ENCODE results near the gene VAMP5. TPM values are rescaled to one million over a fixed set of nuclear protein-coding genes. Genes with fewer than 3 reads are reported as not detected.
A peak's percentile ranks its signal among the peaks of the same experiment; 100 is the strongest.
"Not testable (repeated sequence)": the region's sequence is repeated elsewhere in the genome, so short reads cannot be mapped to it uniquely, and the experiment has no call there.

The VAMP5 gene
- total and polyA plus RNA-seq, 10 donors, result 58.5 to 129 (median 72.1) TPM

GRCh38 chr2:85591563-85591962 lies 7.3 kb downstream of the VAMP5 start:
- H3K36me3 ChIP-seq, result peaks cover 0 to 13% (median 0%) of the 10 kb centered on the region in 6 donors
- peak in 2 of 3 donors; percentile 29 to 32 for TF ChIP-seq POLR2AphosphoS5 (IDR thresholded peaks at IDR 0.05)
- no peak for TF ChIP-seq POLR2A (IDR thresholded peaks at IDR 0.05)
- intact Hi-C loops (cut with DNase I; ENCODE audit: low total_unique reads), result no loop called here
- no peak overlapping the region for H3K4me3 ChIP-seq
- H3K4me1 ChIP-seq, result peaks cover 36 to 95% (median 69%) of the 10 kb centered on the region in 6 donors
- DNase-seq, result no peak
- no peaks in the 10 kb centered on the region for H3K9me3 ChIP-seq
- H3K27ac ChIP-seq, result peak overlapping the region in 4 of 8 donors; percentile 57 to 93 (median 92)
- no peaks in the 10 kb centered on the region for H3K27me3 ChIP-seq (replicated peaks in 1 of 7)
- 80 to 90% (median 87%) methylated on average over 11 to 12 of the region's 12 CpGs for WGBS, 5 donors

- DNase-seq; intact Hi-C loops (cut with DNase I; ENCODE audit: low total_unique reads); H3K4me3 ChIP-seq; H3K27me3 ChIP-seq (replicated peaks in 1 of 7); H3K9me3 ChIP-seq: not testable (repeated sequence)
- Histone ChIP-seq H3K27ac (peak overlapping the region in 1 of 8 donors; percentile 92), H3K4me1 (peaks cover 42 to 95% (median 69%) of the 10 kb centered on the region in 6 donors), H3K36me3 (peaks cover 0 to 21% (median 6%) of the 10 kb centered on the region in 6 donors)
- 92 to 97% (median 93%) methylated on average over 9 of the region's 9 CpGs for WGBS, 5 donors
These were observed 8.1 kb downstream of the VAMP5 start for GRCh38 chr2:85592299-85592698.

- Histone ChIP-seq H3K36me3 (peaks cover 0 to 28% (median 11%) of the 10 kb centered on the region in 6 donors), H3K27ac (no peak overlapping the region), H3K9me3 (no peaks in the 10 kb centered on the region), H3K4me3 (no peak overlapping the region), H3K27me3 (replicated peaks in 1 of 7) (no peaks in the 10 kb centered on the region), H3K4me1 (peaks cover 39 to 95% (median 63%) of the 10 kb centered on the region in 6 donors)
- intact Hi-C loops (cut with DNase I; ENCODE audit: low total_unique reads), result no loop called here
- no peak for DNase-seq
- WGBS, 5 donors, result 70 to 93% (median 87%) methylated on average over 2 to 3 of the region's 3 CpGs
- TF ChIP-seq CTCF (IDR thresholded peaks at IDR 0.05 in 8 of 11, conservative IDR thresholded peaks at IDR 0.05 in 3 of 11), result no peak
- no peak for TF ChIP-seq POLR2AphosphoS5 (IDR thresholded peaks at IDR 0.05)
- no peak for TF ChIP-seq POLR2A (IDR thresholded peaks at IDR 0.05)
These were observed 8.8 kb downstream of the VAMP5 start for GRCh38 chr2:85593023-85593422.

- Histone ChIP-seq H3K27ac (peak overlapping the region; percentile 84 to 97 (median 94)), H3K4me3 (peak overlapping the region; percentile 59 to 86 (median 77)), H3K4me1 (peaks cover 32 to 95% (median 50%) of the 10 kb centered on the region in 6 donors), H3K36me3 (peaks cover 0 to 46% (median 23%) of the 10 kb centered on the region in 6 donors), H3K9me3 (no peaks in the 10 kb centered on the region), H3K27me3 (replicated peaks in 1 of 7) (no peaks in the 10 kb centered on the region)
- intact Hi-C loops (cut with DNase I; ENCODE audit: low total_unique reads), result no loop called here
- no peak for TF ChIP-seq CTCF (IDR thresholded peaks at IDR 0.05 in 8 of 11, conservative IDR thresholded peaks at IDR 0.05 in 3 of 11)
- no peak for TF ChIP-seq POLR2A (IDR thresholded peaks at IDR 0.05)
- TF ChIP-seq POLR2AphosphoS5 (IDR thresholded peaks at IDR 0.05), result no peak
- 23 to 34% (median 25%) methylated on average over 9 to 13 of the region's 13 CpGs for WGBS, 5 donors
- DNase-seq, result no peak
These were observed 10.6 kb downstream of the VAMP5 start for GRCh38 chr2:85594715-85595300.

- peaks cover 0 to 52% (median 23%) of the 10 kb centered on the region in 6 donors for H3K36me3 ChIP-seq
- no peaks in the 10 kb centered on the region for H3K9me3 ChIP-seq
- DNase-seq, result peak; percentile 97
- peaks cover 25 to 94% (median 45%) of the 10 kb centered on the region in 6 donors for H3K4me1 ChIP-seq
- 0 to 1% (median 0%) methylated on average over 22 to 47 of the region's 47 CpGs for WGBS, 5 donors
- intact Hi-C loops (cut with DNase I; ENCODE audit: low total_unique reads), result no loop called here
- H3K27ac ChIP-seq, result peak within 1 kb of the TSS; percentile 84 to 97 (median 94)
- H3K27me3 ChIP-seq (replicated peaks in 1 of 7), result no peaks in the 10 kb centered on the region
- peak within 1 kb of the TSS; percentile 59 to 86 (median 77) for H3K4me3 ChIP-seq
- TF ChIP-seq POLR2A (IDR thresholded peaks at IDR 0.05), result peak; percentile 9 to 74 (median 61)
- peak in 1 of 11 experiments; percentile 26 for TF ChIP-seq CTCF (IDR thresholded peaks at IDR 0.05 in 8 of 11, conservative IDR thresholded peaks at IDR 0.05 in 3 of 11)
- TF ChIP-seq POLR2AphosphoS5 (IDR thresholded peaks at IDR 0.05), result peak; percentile 96 to 98 (median 97)
These were observed 11.2 kb downstream of the VAMP5 start, which contains the start of gene RNF181 for GRCh38 chr2:85595301-85596025. Gene RNF181, plus strand, starts transcription at chr2:85595745. Its CDS starts 19 bp downstream, at chr2:85595764.

Data from spleen (tissue), 11 donors.